ENCODE measurements around the gene MUC3A. TPM values are rescaled to one million over a fixed set of nuclear protein-coding genes. Genes with fewer than 3 reads are reported as not detected.

MUC3A gene
- total RNA-seq, 1 donor from 2014 or later: not detected

Small RNA genes lying within 50 kb of the gene (small RNA-seq; reads per million reads assigned to genes)
- gene RN7SL549P (ENCODE audit: low replicate concordance): not detected
- not detected for gene RPS29P15 (ENCODE audit: low replicate concordance)

Other genes with a start within 250 kb of the MUC3A start
- 23.1 TPM for gene POP7, start 243.4 kb upstream of the MUC3A start, total RNA-seq
- gene EPO, start 229.1 kb upstream of the MUC3A start, total RNA-seq: not detected
- gene ZAN, start 215.9 kb upstream of the MUC3A start, total RNA-seq: not detected
- gene EPHB4, start 122.0 kb upstream of the MUC3A start, total RNA-seq: 49.1 TPM
- 14.2 TPM for gene SLC12A9, start 96.8 kb upstream of the MUC3A start, total RNA-seq
- 38.6 TPM for gene TRIP6, start 82.1 kb upstream of the MUC3A start, total RNA-seq
- gene SRRT, start 74.4 kb upstream of the MUC3A start, total RNA-seq: 54.8 TPM
- gene UFSP1, start 59.8 kb upstream of the MUC3A start, total RNA-seq: 2.7 TPM
- gene ACHE, start 53.6 kb upstream of the MUC3A start, total RNA-seq: 112 TPM
- gene MUC12, start 20.0 kb downstream of the MUC3A start, total RNA-seq: not detected
- not detected for gene MUC17, start 70.5 kb downstream of the MUC3A start, total RNA-seq
- gene TRIM56, start 135.9 kb downstream of the MUC3A start, total RNA-seq: 11.9 TPM
- 5.4 TPM for gene SERPINE1, start 177.6 kb downstream of the MUC3A start, total RNA-seq
- gene AP1S1, start 204.9 kb downstream of the MUC3A start, total RNA-seq: 23.6 TPM
- gene VGF, start 216.0 kb downstream of the MUC3A start, total RNA-seq: not detected
- not detected for gene NAT16, start 230.8 kb downstream of the MUC3A start, total RNA-seq